Skeletal muscle cell (primary cell): ENCODE measurements around the gene PRDM8.
A peak's percentile ranks its signal among the peaks of the same experiment; 100 is the strongest.
"Not testable (repeated sequence)": the region's sequence is repeated elsewhere in the genome, so short reads cannot be mapped to it uniquely, and the experiment has no call there.

Experiments
- DNase-seq: peaks from one replicate; pipeline ENCODE4 v3.0.0-alpha.2; 2010; ENCODE audit warnings: low read depth
- H3K4me3 ChIP-seq: 2 replicates; pipeline ENCODE4 v1.5.1; 2011; ENCODE audit warnings: low read depth, mild to moderate bottlenecking, control low read depth, low read length, moderate library complexity

PRDM8 gene

DNA sequence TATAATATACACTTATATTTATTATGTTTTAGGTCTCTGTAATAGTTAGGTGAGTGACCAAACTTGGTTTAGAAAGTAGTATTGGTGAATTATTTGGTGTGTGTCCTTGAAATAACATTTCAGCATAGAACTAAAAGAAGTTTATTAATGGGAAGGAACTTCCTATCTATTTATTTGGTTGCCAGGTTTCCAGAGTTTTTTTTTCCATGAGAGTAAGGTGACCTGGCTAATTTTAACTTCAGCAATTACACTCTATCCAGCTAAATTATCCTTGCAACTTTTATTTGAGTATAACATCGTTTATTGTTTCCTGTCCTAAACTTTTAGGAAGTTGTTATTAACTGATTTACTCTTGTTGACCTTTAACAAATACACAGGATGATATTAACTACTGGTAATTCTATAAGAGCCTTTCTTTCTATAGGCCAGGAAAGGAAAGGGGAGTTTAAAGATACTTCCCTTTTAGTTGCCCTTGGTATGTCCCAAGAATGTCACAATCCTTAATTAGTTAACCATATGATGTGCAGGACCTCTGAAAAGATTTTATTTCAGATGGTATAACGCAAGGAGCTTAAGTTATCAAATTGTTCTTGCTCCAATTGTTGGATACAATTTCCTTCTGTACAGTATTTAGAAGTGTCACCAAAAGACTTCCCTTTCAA, 18.9 kb downstream of the PRDM8 start:
- DNase-seq: no peak
- no peak overlapping the region for H3K4me3 ChIP-seq

DNA sequence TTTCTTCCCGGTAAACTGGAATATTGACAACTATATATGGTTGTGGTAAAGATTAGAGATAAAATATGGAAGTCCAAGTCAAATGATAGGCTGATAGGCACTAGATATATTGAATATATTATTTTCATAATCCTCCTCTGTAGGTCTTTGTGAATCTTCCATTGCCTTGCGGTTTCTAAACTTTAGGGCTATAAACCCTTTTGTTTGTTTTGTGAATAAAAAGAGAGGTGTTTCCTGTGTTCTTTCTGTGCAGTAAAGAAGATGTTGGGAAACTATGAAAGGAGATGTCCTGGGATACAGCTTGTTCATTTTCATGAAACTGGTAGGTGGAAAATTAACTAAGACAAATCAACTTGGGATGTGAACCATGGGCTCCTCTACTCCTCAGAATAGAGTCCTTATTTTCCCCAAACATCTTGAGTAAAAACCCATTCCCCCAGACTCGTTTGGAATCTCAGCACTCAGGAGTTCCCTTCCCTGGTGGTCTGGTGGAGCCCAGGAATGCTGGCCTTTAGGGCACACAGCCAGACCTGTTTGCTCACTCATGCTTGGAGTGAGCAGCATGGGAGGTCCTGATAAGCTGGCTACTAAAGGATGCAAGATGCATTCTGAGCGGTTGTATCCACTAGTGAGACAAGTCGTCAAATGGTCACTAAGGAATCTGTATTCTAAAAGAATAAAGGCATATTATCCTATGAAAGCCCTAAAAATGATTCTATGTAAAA, 22.2 kb downstream of the PRDM8 start:
- H3K4me3 ChIP-seq: no peak overlapping the region
- no peak for DNase-seq

DNA sequence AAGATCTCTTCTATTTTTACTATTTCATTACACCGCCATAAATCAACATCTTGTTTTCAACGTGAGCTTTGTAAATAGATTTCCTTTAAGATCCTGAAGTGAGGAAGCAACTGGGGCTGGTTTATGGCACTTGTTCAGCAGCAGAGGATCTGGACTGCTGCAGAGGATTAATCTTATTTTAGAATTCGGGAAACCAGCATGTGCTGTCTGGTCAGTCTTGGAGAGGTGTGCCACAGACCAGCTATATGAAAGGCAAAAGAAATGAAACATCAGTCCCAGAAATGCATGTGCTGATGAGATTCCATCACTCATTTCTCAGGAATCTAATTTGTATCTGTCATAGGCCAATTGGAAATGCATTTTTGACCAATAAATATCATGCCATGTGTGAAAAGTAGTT, 23.4 kb downstream of the PRDM8 start:
- DNase-seq: no peak
- no peak overlapping the region for H3K4me3 ChIP-seq

DNA sequence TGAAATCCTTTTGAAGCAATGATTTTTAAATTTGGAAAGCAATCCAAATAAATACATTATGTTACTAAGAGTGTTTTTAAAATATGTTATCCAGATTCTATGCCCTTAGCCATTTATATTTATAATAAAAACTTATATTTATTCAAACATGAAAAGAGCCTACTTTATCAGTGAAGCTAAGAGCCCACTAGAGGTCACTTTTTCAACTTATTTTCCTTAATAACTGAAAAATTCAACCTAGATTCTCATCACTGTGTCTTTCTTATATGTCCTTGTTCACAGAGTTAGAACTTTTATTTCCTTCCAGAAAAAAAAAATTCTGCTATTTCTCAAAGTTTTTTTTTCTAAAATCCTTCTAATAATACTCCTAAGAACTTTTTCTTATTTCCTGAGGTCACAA, 23.9 kb downstream of the PRDM8 start:
- DNase-seq: no peak
- no peak overlapping the region for H3K4me3 ChIP-seq

DNA sequence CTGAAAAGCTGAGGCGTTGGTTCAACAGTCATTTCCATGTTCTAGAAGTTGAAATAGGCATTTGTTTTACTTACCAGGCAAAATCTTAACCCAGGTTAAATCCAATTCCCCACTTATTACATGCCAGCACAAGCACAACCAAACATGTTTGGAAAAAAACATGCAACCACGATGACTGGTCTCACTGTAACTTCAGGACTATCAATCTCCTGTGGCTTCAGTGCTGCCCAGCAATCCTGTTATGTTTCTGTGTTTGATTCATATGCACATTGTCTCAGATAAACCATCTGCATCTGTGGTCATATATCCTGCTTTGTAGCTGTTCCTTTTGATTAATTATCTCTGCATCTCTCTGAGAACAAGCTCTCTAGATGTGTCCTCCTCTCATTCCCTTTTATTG, 28.3 kb downstream of the PRDM8 start:
- H3K4me3 ChIP-seq: no peak overlapping the region
- DNase-seq: no peak

DNA sequence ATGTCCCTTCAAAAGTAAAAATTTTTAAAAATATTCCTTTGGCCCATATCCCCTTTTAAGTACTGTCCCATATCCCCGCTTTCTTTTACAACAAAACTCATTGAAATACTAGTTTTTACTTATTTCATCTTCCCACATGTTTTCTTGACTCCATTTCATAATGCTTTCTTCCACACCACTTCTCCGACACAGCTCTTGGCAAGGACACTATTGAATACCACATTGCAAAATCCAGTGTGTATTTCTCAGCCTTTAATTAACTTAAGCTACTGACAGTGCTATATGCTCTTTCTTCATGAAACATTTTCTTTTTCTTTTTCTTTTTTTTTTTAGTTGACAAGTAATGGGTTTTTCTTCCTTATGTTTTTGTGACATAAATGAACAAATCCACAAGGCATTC, 28.8 kb downstream of the PRDM8 start:
- H3K4me3 ChIP-seq: no peak overlapping the region
- DNase-seq: no peak

DNA sequence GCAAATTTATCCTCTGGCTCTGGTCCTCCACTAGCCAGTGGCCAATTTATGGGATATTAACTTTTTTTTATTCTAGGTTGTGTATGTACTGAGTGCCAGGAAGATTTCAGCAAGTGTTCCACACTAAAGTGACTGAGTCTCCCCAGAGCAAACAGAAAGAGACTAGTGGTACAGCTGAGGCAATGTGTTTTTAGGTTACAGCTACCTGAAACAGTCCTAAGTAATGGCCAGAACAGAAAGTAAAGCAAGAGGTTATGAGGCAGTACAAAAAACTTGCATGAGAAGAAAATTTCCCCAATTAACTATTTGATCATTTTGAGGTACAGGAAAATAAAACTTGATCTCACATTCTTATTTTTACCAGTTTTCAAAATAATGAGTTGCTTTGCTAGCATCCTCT, 31.2 kb downstream of the PRDM8 start:
- DNase-seq: no peak
- H3K4me3 ChIP-seq: no peak overlapping the region

DNA sequence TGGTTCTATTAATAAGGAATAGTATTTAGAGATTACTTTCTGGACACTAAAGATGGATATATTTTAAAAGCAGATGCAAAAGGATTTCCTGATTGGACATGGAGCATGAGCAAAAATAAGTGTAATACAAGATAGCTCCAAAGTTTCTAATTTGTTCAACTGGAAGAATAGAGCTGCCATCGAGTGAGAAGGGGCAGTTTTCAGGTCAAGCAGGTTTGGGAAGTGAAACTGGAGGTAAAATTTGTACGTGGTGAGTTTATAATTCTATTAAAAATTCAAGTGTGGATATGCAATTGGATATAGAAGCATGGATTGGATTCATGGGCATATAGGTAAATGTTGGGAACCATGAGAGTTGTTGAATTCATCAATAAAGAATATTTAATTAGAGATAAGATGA, 31.8 kb downstream of the PRDM8 start:
- no peak for DNase-seq

DNA sequence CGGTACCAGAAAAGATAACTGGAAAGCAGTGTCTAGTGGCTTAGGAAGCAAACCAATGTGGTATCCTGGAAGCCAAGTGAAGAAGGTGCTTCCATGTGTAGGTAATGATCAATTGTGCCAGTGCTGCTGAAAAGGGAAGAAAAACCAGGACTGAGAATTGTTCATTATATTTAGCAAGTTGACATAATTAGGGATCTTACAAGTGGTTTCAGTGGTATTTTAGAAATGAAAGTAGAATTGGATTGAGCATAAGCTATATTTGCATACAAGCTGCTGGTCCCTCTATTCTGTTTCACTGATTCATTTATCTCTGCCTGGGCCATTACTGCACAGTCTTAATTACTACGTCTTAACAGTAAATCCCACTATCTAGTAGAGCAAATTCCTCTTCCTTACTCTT, 32.3 kb downstream of the PRDM8 start:
- DNase-seq: no peak
- no peak overlapping the region for H3K4me3 ChIP-seq

More for the DNA sequence above, 31.8 kb downstream of the PRDM8 start:
- H3K4me3 ChIP-seq: no peak overlapping the region

DNA sequence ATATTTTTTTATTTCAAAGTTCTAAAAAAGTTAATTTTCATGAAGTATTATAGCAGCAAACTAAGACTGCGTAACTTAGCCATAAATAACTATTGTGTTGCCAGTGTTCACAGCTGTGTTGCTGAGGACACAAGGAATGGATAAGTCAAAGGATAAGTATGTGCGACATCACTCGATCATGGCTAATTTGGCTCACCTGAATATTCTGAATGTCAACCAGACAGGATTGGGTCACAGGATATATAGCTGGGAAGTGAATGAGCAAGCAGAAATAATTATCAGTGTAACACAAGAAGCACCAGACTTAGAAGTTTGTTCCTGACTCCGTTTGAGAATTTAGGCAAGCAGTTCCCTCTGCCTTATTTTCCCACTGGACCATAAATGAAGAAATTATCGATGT, 33.9 kb downstream of the PRDM8 start:
- DNase-seq: no peak
- no peak overlapping the region for H3K4me3 ChIP-seq

DNA sequence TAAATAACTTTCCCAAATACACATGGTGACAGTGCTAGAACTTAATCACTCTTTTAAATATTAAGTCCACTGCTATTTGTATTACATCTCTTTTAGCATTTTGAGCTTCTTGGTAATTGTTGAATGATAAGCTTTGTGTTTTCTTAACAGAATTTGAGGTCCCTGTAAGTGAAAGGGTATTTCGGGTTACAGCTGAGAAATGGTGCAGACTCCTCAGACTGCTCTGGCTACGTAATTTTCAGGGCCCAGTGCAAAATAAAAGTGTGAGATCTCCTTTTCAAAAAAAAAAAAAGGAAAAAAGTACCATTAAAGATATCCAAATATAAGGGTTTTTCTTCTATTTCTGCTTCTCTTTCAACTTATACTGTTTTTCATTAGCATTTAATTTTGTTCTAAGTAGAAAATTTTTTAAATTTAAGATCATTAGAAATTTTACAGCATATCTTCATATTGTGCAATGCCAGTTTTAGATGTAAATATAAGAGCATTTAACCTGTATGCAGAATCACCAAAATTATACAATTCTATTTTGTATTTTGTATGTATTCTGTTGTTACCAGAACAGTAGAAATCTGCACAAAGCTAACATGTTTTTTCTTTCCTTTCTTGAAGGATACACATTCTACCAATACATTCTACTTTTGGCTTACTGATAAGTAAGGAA, 35.5 kb downstream of the PRDM8 start:
- no peak overlapping the region for H3K4me3 ChIP-seq
- DNase-seq: no peak

DNA sequence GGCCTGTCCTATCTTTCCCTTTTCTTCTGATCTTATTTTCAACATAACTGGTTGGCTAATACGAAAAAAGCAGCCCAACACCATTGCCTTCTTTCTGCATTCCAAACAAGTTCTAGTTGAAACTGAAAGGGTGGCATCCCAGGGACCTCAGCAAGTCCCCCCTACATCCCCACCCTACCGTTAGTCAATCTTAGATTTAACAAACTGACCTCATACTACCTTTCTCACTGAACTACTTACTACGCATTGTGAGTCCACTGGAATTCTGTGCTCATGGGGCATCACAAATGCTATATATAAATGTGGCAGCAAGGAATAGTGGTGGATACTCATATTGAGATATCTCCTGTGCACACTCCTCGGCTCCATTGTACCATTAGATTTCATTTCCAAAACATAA, 36.1 kb downstream of the PRDM8 start:
- H3K4me3 ChIP-seq: no peak overlapping the region
- no peak for DNase-seq

DNA sequence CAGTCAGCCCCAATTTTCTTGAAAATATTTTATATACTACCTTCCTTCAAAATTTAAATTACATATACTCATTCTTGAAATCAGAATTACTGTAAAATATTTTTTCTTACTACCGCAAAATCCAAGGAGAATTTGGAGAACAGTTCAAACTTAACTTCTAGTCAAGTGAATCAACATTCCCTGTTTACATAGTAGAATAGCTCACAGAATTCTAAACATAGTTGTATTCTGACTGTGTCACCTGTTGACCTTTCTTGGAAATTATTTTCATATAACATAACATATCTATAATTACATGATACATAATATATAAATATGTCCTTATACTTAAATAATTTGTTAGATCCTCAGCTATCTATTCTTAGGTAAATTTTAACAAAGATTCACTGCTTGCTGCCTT, 38.1 kb downstream of the PRDM8 start:
- H3K4me3 ChIP-seq: no peak overlapping the region
- DNase-seq: no peak

DNA sequence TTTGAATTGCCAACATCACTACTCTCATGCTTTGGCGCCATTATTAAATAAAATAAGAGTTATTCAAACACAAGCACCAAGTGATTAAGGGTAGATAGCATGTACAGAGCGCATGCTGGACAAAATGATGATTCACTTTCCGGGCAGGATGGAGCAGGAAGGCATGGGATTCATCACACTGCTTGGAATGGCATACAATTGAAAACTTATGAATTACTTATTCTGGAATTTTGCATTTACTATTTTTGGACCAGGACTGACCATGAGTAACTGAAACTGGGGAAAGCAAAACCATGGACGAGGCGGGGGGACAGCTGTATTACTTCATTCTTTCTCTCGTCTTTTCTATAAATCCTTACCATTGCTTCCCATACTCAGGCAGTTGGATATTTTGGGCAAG, 40.7 kb downstream of the PRDM8 start:
- DNase-seq: peak; percentile 83
- H3K4me3 ChIP-seq: peak overlapping the region; percentile 21

DNA sequence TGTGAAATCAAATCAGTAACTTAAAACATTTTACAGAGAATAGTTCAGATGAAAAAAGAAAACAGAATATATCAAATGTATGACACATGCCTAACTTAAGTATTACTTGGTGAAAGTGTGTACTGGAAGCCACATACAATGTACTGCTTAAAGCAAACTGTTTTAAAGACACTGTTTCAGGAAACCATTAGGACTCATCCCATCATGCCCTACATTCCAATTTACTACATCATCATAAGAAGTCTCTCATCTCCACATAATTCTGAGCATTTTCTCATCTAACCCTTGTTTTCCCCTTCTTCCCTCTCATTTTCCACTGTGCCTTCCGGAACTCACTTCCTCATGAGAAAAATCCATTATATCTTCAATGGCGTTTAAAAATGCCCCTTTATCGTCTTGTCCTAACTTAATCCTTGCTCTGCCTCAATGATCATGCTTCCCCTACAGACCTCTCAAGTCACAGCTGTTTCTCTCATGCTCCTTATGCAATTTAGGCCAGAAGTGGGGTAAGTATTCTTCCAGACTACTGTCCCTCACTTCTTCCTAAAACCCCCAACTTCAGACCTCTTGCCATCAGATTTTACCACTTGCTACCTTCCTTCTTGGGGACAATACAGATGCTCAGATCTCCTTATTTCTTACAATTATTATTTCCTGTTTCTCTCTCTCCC, 42.3 kb downstream of the PRDM8 start:
- DNase-seq: no peak
- no peak overlapping the region for H3K4me3 ChIP-seq

DNA sequence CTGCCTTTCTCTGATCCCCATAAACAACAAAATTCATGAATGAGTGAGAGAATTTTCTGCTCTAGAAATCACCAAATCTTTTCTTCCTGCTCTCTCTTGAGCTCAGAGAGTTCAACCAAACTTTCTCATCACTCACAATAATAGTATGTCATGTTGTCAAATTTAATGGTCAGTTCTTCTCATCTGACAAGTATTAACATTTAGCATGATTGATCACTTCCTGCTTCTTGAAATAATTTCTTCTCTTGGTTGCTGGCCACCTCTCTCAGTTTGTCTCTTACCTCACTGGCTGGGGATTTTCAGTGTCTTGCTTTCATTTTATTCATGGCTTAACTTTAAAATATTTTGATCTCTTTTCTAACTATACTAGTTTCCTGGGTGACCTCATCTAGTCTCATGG, 43.7 kb downstream of the PRDM8 start:
- DNase-seq: no peak
- H3K4me3 ChIP-seq: no peak overlapping the region

DNA sequence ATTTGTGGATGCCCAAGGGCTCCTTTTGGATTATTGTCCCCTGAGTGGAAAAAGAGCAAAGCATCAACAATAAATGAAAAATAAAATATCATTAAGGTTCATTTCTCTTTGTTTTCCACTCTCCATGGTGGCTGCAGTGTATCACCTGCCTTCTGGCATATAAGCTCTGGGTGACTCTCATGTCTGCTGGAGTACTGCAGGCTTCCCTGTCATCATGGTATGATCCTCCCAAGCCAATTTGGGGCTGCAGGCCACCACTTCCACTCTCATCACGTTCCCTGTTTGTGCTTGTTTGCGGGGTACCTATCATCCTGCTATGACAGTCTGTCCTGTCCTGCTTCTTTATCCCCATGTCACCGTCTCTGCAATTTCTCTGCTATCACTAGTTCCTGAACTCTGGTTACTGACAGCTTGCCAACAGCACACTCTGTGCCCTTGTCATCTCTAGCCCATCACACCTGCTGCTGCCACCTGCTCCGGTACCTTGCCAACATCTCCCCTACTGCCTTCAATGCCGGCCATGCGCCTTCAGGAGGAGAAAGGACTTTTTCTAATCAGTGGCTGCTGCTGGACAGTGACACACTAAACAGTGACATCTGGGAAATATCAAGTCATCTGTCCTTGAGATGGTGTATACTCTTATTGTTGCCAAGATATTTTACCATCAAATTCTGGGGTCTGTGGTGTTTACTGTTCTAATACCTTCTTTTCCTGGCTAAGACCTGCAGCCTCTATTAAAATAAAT, 46.1 kb downstream of the PRDM8 start:
- no peak overlapping the region for H3K4me3 ChIP-seq
- no peak for DNase-seq

DNA sequence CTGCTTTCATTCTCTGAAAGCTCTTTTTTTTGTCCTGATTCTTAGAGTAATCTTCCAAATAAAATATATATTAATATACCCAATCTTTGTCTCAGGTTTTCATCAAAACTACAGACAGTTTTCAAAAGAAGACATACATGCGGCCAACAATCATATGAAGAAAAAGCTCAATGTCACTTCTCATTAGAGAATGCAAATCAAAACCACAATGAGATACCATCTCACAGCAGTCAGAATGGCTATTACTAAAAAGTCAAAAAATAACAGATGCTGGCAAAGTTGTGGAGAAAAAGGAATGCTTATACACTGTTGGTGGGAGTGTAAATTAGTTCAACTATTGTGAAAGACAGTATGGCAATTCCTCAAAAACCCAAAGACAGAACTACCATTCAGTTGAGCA, 50.2 kb downstream of the PRDM8 start:
- not testable (repeated sequence) for H3K4me3 ChIP-seq, DNase-seq

DNA sequence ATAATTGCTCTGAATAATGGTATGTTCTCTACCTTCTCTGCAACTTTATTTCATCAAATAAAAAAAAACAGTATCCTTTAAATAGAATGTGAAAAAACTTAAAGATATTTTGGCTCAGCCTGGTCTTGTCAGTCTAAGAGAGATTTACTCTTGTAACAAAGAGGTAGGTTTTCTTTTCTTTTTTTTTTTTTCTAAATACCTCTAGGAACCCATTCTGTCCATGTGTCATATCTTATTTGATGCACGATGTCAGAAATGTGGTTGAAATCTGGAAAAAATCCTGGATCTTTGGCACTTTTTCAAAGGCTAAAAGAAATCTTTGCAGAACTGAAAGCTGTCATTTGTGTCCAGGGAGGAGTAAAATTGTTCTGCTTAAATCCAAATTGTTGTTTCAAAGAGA, 51.8 kb downstream of the PRDM8 start:
- no peak overlapping the region for H3K4me3 ChIP-seq
- no peak for DNase-seq

DNA sequence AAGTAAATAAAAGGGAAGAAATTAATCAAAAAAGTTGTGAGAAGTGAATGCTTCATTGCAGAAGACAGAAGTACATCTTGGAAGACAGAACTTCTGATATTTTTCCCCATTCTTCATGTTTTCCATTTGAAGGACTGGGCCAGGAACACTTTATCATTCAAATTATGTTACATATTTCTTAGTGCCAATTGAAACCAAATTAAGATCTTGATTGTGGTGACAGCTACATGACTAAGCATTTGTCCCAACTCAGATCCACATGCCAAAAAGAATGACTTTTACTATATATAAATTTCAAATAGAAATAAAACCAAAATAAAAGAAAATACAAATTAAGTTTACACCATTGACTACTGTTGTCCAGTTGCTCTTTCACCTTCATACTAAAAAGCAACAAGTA, 55.1 kb downstream of the PRDM8 start:
- no peak overlapping the region for H3K4me3 ChIP-seq
- DNase-seq: no peak
